A549 (cell line): ENCODE results near the gene FBLL1. TPM values are rescaled to one million over a fixed set of nuclear protein-coding genes. Genes with fewer than 3 reads are reported as not detected.

Experiments
- ATAC-seq, 2 experiments: fragments of 200-7000 bp in 1 of 2; fragments of >200 bp in 1 of 2; cut with Nextera tagmentation in 1 of 2; cut with Tn5 transposase in 1 of 2; 3 replicates each; pipeline versions ENCODE4 v1.8.0 to v1.9.1; 2018 to 2020; ENCODE audit warnings: mild to moderate bottlenecking in 1 of 2, moderate library complexity in 1 of 2
- CTCF ChIA-PET: fragments of 300-600 bp; sonication (Branson Sonifier 250); formaldehyde crosslinking; extraction: SDS; loops from one replicate; lab custom pipeline; 2021; ENCODE audit warnings: antibody characterized with exemption, inconsistent platforms; lab: Yijun Ruan, JAX
- POLR2A ChIA-PET: fragments of 350-600 bp; formaldehyde crosslinking; extraction: SDS; loops from one replicate; lab custom pipeline; 2021; ENCODE audit warnings: antibody characterized with exemption, inconsistent platforms; lab: Yijun Ruan, JAX
- DNase-seq, 2 experiments: peaks; one replicate each; pipeline versions ENCODE4 v3.0.0 to v3.0.0-alpha.2; 2011 to 2016; ENCODE audit warnings: low read depth in 1 of 2, low spot score in 1 of 2
- FAIRE-seq: peaks from 2 replicates; lab custom pipeline; 2011; peaks lifted over from hg19 to GRCh38; lab: Jason Lieb, UNC
- H3K27ac ChIP-seq, 2 experiments: fragments of >200 bp; sonication (Bioruptor Twin); formaldehyde crosslinking; 3 replicates each; pipeline ENCODE4 v1.5.1; 2016 to 2017
- H3K4me1 ChIP-seq: fragments of >200 bp; sonication (Bioruptor Twin); formaldehyde crosslinking; 3 replicates; pipeline ENCODE4 v1.6.1; 2016
- H3K4me2 ChIP-seq: fragments of >200 bp; sonication (Bioruptor Twin); formaldehyde crosslinking; 3 replicates; pipeline ENCODE4 v1.6.1; 2016
- H3K4me3 ChIP-seq: fragments of >200 bp; sonication (Bioruptor Twin); formaldehyde crosslinking; 3 replicates; pipeline ENCODE4 v1.5.1; 2016
- H3K9me3 ChIP-seq: fragments of >200 bp; sonication (Bioruptor Twin); formaldehyde crosslinking; 3 replicates; pipeline ENCODE4 v1.6.1; 2016
- BCL3 ChIP-seq: fragments of >200 bp; sonication (Bioruptor Twin); formaldehyde crosslinking; IDR thresholded peaks from 3 replicates; pipeline ENCODE4 v1.6.1; 2016
- CBX2 ChIP-seq: fragments of 200-600 bp; sonication (generic); IDR thresholded peaks from 2 replicates; pipeline ENCODE4 v1.6.1; 2016; ENCODE audit warnings: low read depth, mild to moderate bottlenecking, borderline replicate concordance
- CBX8 ChIP-seq: fragments of 200-600 bp; sonication (generic); IDR thresholded peaks from 2 replicates; pipeline ENCODE4 v1.6.1; 2016
- EHMT2 ChIP-seq: fragments of 200-600 bp; sonication (generic); IDR thresholded peaks from 2 replicates; pipeline ENCODE4 v1.6.1; 2016; ENCODE audit warnings: antibody characterized with exemption, low read depth, mild to moderate bottlenecking, moderate library complexity
- EP300 ChIP-seq, 2 experiments: fragments of >200 bp; sonication (Bioruptor Twin); formaldehyde crosslinking; IDR thresholded peaks; 2 replicates in 1 of 2; 3 replicates in 1 of 2; pipeline ENCODE4 v1.6.1; 2016 to 2017
- FOSL2 ChIP-seq, 2 experiments: fragments of 450-650 bp in 1 of 2; fragments of >200 bp in 1 of 2; sonication (Bioruptor Twin) in 1 of 2; formaldehyde crosslinking; IDR thresholded peaks; 2 replicates each; pipeline versions ENCODE4 v1.5.0 to v1.6.1; 2016 to 2020; ENCODE audit warnings: mild to moderate bottlenecking in 1 of 2, moderate library complexity in 1 of 2
- GATA3 ChIP-seq: IDR thresholded peaks from 2 replicates; pipeline ENCODE4 v1.6.1; 2012; ENCODE audit warnings: borderline replicate concordance
- HOXB13 ChIP-seq: fragments of 250-450 bp; sonication (Bioruptor Pico); IDR thresholded peaks from 2 replicates; pipeline ENCODE4 v1.5.0; 2020; ENCODE audit warnings: low read depth, mild to moderate bottlenecking, moderate library complexity
- HOXB5 ChIP-seq: fragments of 250-450 bp; sonication (Bioruptor Pico); IDR thresholded peaks from 2 replicates; pipeline ENCODE4 v1.5.0; 2020; ENCODE audit warnings: mild to moderate bottlenecking, moderate library complexity
- JUNB ChIP-seq: fragments of >200 bp; sonication (Bioruptor Twin); formaldehyde crosslinking; IDR thresholded peaks from 2 replicates; pipeline ENCODE4 v1.6.1; 2016
- KDM1A ChIP-seq: fragments of 200-600 bp; sonication (generic); IDR thresholded peaks from 2 replicates; pipeline ENCODE4 v1.6.1; 2016; ENCODE audit warnings: low read depth, mild to moderate bottlenecking
- KDM5A ChIP-seq: fragments of 200-600 bp; sonication (generic); IDR thresholded peaks from 2 replicates; pipeline ENCODE4 v1.6.1; 2016; ENCODE audit warnings: antibody characterized with exemption, mild to moderate bottlenecking
- MAX ChIP-seq: IDR thresholded peaks from 2 replicates; pipeline ENCODE4 v1.6.1; 2012
- MAZ ChIP-seq: fragments of 150-350 bp; IDR thresholded peaks from 2 replicates; pipeline ENCODE4 v1.6.1; 2014; ENCODE audit warnings: antibody characterized with exemption, low read depth, low read length, borderline replicate concordance
- MYC ChIP-seq: IDR thresholded peaks from 2 replicates; pipeline ENCODE4 v1.6.1; 2012; ENCODE audit warnings: mild to moderate bottlenecking, inconsistent platforms, low read length, improper control_type of control experiment, borderline replicate concordance
- NFE2L2 ChIP-seq: fragments of 150-350 bp; conservative IDR thresholded peaks from 2 replicates; pipeline ENCODE4 v1.6.1; 2014; ENCODE audit warnings: low read length
- POLR2A ChIP-seq: IDR thresholded peaks from 2 replicates; pipeline ENCODE4 v1.6.1; 2012; ENCODE audit warnings: mild to moderate bottlenecking, low read length
- RARB ChIP-seq: fragments of 250-450 bp; sonication (Bioruptor Pico); IDR thresholded peaks from 2 replicates; pipeline ENCODE4 v1.8.0; 2021; ENCODE audit warnings: mild to moderate bottlenecking, moderate library complexity
- RCOR1 ChIP-seq: fragments of 150-350 bp; IDR thresholded peaks from 2 replicates; pipeline ENCODE4 v1.6.1; 2014; ENCODE audit warnings: antibody characterized with exemption, low read length, low read depth
- RFX5 ChIP-seq: fragments of 450-650 bp; IDR thresholded peaks from 2 replicates; pipeline ENCODE4 v1.7.1; 2014; ENCODE audit warnings: antibody characterized with exemption, mild to moderate bottlenecking, moderate library complexity
- SMC3 ChIP-seq: fragments of >200 bp; sonication (Bioruptor Twin); formaldehyde crosslinking; IDR thresholded peaks from 3 replicates; pipeline ENCODE4 v1.6.1; 2018; ENCODE audit warnings: inconsistent platforms
- SREBF2 ChIP-seq: fragments of 450-650 bp; IDR thresholded peaks from 2 replicates; pipeline ENCODE4 v1.6.1; 2014; ENCODE audit warnings: mild to moderate bottlenecking, moderate library complexity
- TP53 ChIP-seq: fragments of 250-450 bp; sonication (Bioruptor Pico); IDR thresholded peaks from 2 replicates; pipeline ENCODE4 v1.5.0; 2021; ENCODE audit warnings: mild to moderate bottlenecking, moderate library complexity
- WGBS: methylation state at CpG from one replicate; pipeline ENCODE4 v1.1.6; 2017; ENCODE audit errors: missing lambda C conversion rate; 5-methylcytosine and 5-hydroxymethylcytosine counted together
- polyA plus RNA-seq, 4 experiments: library from polyadenylated mRNA; depleted of rRNA in 3 of 4; stranded (reverse); fragments of >200 nt; fragmentation: RNase III in 1 of 4; extraction: RNeasy Plus Mini Kit Qiagen cat#74134 plus additional on column Dnase treatment in 1 of 4; gene quantifications; 2 replicates in 3 of 4; 3 replicates in 1 of 4; pipeline ENCODE4 v1.2.3, GENCODE V29; 2011 to 2017

Gene FBLL1
- polyA plus RNA-seq, 2 of the 4 experiments (the other 2 are of a cell fraction): 0.06 to 0.09 TPM

GRCh38 chr5:168550656-168551055 lies 21.6 kb downstream of the FBLL1 start:
- TF ChIP-seq RARB: no peak
- TF ChIP-seq RFX5: no peak
- no peak for TF ChIP-seq MAX
- TF ChIP-seq MAZ: no peak
- TF ChIP-seq, all 56 proteins: peak for 0
- Histone ChIP-seq H3K4me2 (no peak overlapping the region), H3K27ac (no peak overlapping the region), H3K4me3 (no peak overlapping the region), H3K4me1 (peaks cover 8% of the 10 kb centered on the region; the same call in 2 of the 3 replicates), H3K9me3 (no peaks in the 10 kb centered on the region)
- peak; percentile 68 for FAIRE-seq
- no peak for ATAC-seq
- CTCF ChIA-PET: no interaction called here
- POLR2A ChIA-PET: no interaction called here
- DNase-seq: no peak

- no peak for DNase-seq
- H3K27ac ChIP-seq: no peak overlapping the region
- no peak for FAIRE-seq
- H3K4me3 ChIP-seq: no peak overlapping the region
- H3K9me3 ChIP-seq: no peaks in the 10 kb centered on the region
- TF ChIP-seq CBX8 (no peak), GATA3 (no peak), POLR2A (no peak), RCOR1 (no peak), EHMT2 (no peak), HOXB13 (CRISPR knock-in tag) (no peak), SMC3 (no peak), MYC (no peak), KDM1A (no peak), HOXB5 (CRISPR knock-in tag) (no peak), BCL3 (no peak), KDM5A (no peak), JUNB (no peak)
- 0 out of 3 replicates have a peak overlapping the region, but pooled peaks have one; percentile 10 for H3K4me2 ChIP-seq
- peaks cover 8% of the 10 kb centered on the region; the same call in 2 of the 3 replicates for H3K4me1 ChIP-seq
- whole genome bisulfite sequencing: 88% methylated on average over 1 of the region's 1 CpG
- peak in 1 of 2 experiments; percentile 28; a peak in 2 of 6 replicates for ATAC-seq
- ChIA-PET POLR2A (no interaction called here), CTCF (no interaction called here)
These were observed 23.0 kb downstream of the FBLL1 start for GRCh38 chr5:168552146-168552545.

GRCh38 chr5:168553377-168554130 lies 24.4 kb downstream of the FBLL1 start:
- no peak overlapping the region for H3K4me2 ChIP-seq
- H3K4me3 ChIP-seq: no peak overlapping the region
- ATAC-seq (no peak), FAIRE-seq (no peak), DNase-seq (no peak)
- 87% methylated on average over 2 of the region's 2 CpGs for WGBS
- POLR2A ChIA-PET: no interaction called here
- H3K9me3 ChIP-seq: no peaks in the 10 kb centered on the region
- CTCF ChIA-PET: interaction anchor here (0.9 to 1.1 kb wide), 2 partner anchors 17 to 58 kb away, joined by 3 read pairs; no protein-coding TSS in a partner anchor
- TF ChIP-seq SMC3 (no peak), FOSL2 (IDR thresholded peaks at IDR 0.05) (no peak), FOSL2 (CRISPR knock-in tag; IDR thresholded peaks at IDR 0.05) (no peak), SREBF2 (no peak), TP53 (CRISPR knock-in tag) (no peak), NFE2L2 (no peak), CBX2 (no peak), EP300 (IDR thresholded peaks at IDR 0.05) (no peak), HOXB13 (CRISPR knock-in tag) (no peak), MAZ (no peak), POLR2A (no peak), RFX5 (no peak)
- H3K4me1 ChIP-seq: peaks cover 8% of the 10 kb centered on the region; the same call in 2 of the 3 replicates
- H3K27ac ChIP-seq: no peak overlapping the region
